Measurements from ENCODE around the gene TRMT10B.
"Not testable (repeated sequence)": the region's sequence is repeated elsewhere in the genome, so short reads cannot be mapped to it uniquely, and the experiment has no call there.

Gene TRMT10B

GRCh38 chr9:37801287-37801850 is 47.8 kb downstream of the TRMT10B start:
- peak in 1 of 2 experiments; percentile 1 for DNase-seq

GRCh38 chr9:37801959-37802711 is 48.5 kb downstream of the TRMT10B start:
- no peak for DNase-seq

GRCh38 chr9:37806271-37806670 is 52.7 kb downstream of the TRMT10B start:
- DNase-seq: peak; percentile 60 to 82

- DNase-seq: not testable (repeated sequence)
Observed at GRCh38 chr9:37809676-37810075, 56.1 kb downstream of the TRMT10B start.

GRCh38 chr9:37811906-37812476 is 58.4 kb downstream of the TRMT10B start:
- DNase-seq: no peak

- no peak for DNase-seq
Observed at GRCh38 chr9:37812773-37813379, 59.3 kb downstream of the TRMT10B start.

- DNase-seq: no peak
Observed at GRCh38 chr9:37818849-37819248, 65.2 kb downstream of the TRMT10B start.

- peak; percentile 11 to 44 for DNase-seq
Observed at GRCh38 chr9:37820142-37820541, 66.5 kb downstream of the TRMT10B start.

- not testable (repeated sequence) for DNase-seq
Observed at GRCh38 chr9:37825174-37825573, 71.6 kb downstream of the TRMT10B start.

- DNase-seq: no peak
Observed at GRCh38 chr9:37827483-37828165, 74.0 kb downstream of the TRMT10B start.

Measured in NCI-H524 (cell line).